ENCODE measurements around the gene KDM5B. TPM values are rescaled to one million over a fixed set of nuclear protein-coding genes. Genes with fewer than 3 reads are reported as not detected.

The KDM5B gene
- total and polyA plus RNA-seq, 12 donors: 11.7 to 75.1 (median 41.4) TPM

- Histone ChIP-seq H3K4me1 (replicated peaks in 1 of 2) (peaks cover 12 to 15% of the 10 kb centered on the region in 2 donors), H3K27ac (no peak overlapping the region), H3K4me3 (no peak overlapping the region), H3K9me3 (replicated peaks in 1 of 3) (no peaks in the 10 kb centered on the region), H3K27me3 (peaks cover 30% of the 10 kb centered on the region), H3K36me3 (replicated peaks in 1 of 2) (no peaks in the 10 kb centered on the region)
- TF ChIP-seq, protein P1, sequence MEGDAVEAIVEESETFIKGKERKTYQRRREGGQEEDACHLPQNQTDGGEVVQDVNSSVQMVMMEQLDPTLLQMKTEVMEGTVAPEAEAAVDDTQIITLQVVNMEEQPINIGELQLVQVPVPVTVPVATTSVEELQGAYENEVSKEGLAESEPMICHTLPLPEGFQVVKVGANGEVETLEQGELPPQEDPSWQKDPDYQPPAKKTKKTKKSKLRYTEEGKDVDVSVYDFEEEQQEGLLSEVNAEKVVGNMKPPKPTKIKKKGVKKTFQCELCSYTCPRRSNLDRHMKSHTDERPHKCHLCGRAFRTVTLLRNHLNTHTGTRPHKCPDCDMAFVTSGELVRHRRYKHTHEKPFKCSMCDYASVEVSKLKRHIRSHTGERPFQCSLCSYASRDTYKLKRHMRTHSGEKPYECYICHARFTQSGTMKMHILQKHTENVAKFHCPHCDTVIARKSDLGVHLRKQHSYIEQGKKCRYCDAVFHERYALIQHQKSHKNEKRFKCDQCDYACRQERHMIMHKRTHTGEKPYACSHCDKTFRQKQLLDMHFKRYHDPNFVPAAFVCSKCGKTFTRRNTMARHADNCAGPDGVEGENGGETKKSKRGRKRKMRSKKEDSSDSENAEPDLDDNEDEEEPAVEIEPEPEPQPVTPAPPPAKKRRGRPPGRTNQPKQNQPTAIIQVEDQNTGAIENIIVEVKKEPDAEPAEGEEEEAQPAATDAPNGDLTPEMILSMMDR (IDR thresholded peaks at IDR 0.05): no peak
- no peak for TF ChIP-seq POLR2A (IDR thresholded peaks at IDR 0.05)
- no peak for DNase-seq
- 54 to 71% (median 65%) methylated on average over 4 of the region's 4 CpGs for WGBS, 4 donors
- intact Hi-C loops (cut with DNase I): loop anchor here in 1 of 2 donors (10.0 kb wide), 3 partner anchors 258 to 528 kb away; no protein-coding TSS in a partner anchor
These were observed 95.1 kb downstream of the KDM5B start for GRCh38 chr1:202713110-202713509.

DNA sequence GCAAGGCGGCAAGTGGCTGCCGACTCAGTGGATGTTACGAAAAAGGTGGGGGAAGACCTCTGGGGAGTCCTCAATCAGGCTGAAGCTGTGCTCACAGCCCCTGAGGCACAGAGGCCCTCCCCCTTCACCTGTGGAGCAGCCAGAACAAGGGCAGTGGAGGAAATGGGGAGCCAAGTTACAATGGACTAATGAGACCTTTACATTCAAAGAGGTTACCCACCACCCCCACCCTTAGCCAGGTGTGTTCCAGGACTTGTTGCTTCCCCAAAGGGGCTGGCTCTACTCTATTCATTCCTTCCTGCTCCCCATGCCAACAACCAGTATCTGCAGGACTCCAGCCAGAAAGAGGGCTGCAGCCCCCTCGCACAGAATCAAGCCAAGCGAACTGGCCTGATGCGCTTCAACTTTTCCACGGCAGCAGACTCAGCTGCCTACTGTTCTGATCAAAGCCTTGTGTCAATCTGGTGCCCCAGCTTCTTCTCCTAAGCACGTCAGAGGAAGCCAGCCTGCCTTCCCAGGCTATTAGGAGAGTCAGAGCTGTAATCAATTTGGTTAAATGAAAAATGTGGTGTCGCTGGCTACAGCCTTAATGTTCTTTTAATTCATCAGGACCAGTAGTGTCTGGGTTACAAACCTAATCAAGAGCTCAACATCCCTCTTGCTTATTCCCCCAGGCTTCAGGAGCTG is 96.1 kb downstream of the KDM5B start:
- H3K36me3 ChIP-seq (replicated peaks in 1 of 2): no peaks in the 10 kb centered on the region
- no peak overlapping the region for H3K4me3 ChIP-seq
- H3K27me3 ChIP-seq: peaks cover 39% of the 10 kb centered on the region
- no peaks in the 10 kb centered on the region for H3K9me3 ChIP-seq (replicated peaks in 1 of 3)
- peaks cover 12 to 15% of the 10 kb centered on the region in 2 donors for H3K4me1 ChIP-seq (replicated peaks in 1 of 2)
- intact Hi-C loops (cut with DNase I): loop anchor here in 1 of 2 donors (10.0 kb wide), 3 partner anchors 257 to 527 kb away; no protein-coding TSS in a partner anchor
- H3K27ac ChIP-seq: no peak overlapping the region
- WGBS, 4 donors: 75 to 81% (median 78%) methylated on average over 8 to 9 of the region's 9 CpGs
- DNase-seq: peak in 1 of 7 donors; percentile 78
- no peak for TF ChIP-seq POLR2A (IDR thresholded peaks at IDR 0.05)
- TF ChIP-seq, protein P1 (IDR thresholded peaks at IDR 0.05): no peak

DNA sequence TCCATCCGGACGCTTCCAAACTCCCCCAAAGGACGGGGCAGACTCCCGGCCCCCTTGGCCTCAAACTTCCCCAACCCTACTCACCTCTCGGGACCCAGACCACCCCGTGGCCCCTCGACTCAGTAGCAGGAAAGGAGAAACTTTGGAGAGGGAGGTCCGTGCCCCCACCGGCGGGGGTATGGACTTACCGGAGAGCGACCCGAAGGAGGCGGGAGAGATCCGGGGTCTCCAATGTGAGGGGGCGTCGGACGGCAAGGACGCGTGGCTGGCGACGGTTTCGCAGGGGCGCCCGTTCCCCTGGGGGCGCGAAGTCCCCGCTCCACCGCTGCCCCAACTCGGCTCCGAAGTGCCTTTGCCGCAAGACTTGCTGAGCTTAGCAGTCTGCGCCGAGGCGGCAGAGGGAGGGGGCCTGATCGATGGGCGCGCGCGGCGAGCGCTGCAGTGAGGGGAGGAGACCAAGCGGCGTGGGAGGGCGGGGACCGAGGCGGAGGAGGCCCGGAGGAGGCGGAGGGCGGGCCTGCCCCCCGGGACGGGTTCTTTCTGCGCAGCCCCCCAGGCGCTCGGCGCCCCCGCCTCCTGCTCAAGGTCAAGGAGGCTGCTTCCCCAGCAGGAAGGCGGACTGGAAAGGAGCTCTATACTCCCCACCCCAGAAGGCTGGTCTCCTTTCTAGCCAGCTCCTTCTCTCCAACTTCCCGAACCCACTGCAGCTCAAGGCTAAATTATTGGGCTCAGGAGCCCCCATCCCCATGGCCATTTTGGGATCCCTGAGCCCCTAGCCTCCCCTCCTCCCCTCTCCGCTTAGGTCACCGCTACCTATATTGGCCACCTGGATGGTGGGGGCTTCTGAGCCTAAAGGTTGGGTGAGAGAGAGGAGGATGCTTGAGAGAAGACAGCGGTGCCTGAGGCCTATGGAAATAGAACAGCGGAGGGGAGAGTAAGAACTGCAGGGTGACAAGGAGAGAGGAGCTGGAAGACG is 97.9 kb downstream of the KDM5B start, which contains the start of gene SYT2:
Gene SYT2 (minus strand): TSS at position 385 of the 976 bp plus-strand sequence. CDS start 104,682 bp downstream, outside the sequence.
- Histone ChIP-seq H3K27ac (no peak within 1 kb of the TSS), H3K9me3 (replicated peaks in 1 of 3) (no peaks in the 10 kb centered on the region), H3K4me1 (replicated peaks in 1 of 2) (peaks cover 12 to 15% of the 10 kb centered on the region in 2 donors), H3K27me3 (peaks cover 50% of the 10 kb centered on the region), H3K4me3 (peak within 1 kb of the TSS in 1 of 4 donors; percentile 41), H3K36me3 (replicated peaks in 1 of 2) (no peaks in the 10 kb centered on the region)
- intact Hi-C loops (cut with DNase I): loop anchor here in 1 of 2 donors (10.0 kb wide), 3 partner anchors 256 to 526 kb away; no protein-coding TSS in a partner anchor
- 6 to 37% (median 8%) methylated on average over 10 to 64 of the region's 64 CpGs for WGBS, 4 donors
- TF ChIP-seq POLR2A (IDR thresholded peaks at IDR 0.05): no peak
- peak; percentile 22 to 69 (median 33) for DNase-seq

DNA sequence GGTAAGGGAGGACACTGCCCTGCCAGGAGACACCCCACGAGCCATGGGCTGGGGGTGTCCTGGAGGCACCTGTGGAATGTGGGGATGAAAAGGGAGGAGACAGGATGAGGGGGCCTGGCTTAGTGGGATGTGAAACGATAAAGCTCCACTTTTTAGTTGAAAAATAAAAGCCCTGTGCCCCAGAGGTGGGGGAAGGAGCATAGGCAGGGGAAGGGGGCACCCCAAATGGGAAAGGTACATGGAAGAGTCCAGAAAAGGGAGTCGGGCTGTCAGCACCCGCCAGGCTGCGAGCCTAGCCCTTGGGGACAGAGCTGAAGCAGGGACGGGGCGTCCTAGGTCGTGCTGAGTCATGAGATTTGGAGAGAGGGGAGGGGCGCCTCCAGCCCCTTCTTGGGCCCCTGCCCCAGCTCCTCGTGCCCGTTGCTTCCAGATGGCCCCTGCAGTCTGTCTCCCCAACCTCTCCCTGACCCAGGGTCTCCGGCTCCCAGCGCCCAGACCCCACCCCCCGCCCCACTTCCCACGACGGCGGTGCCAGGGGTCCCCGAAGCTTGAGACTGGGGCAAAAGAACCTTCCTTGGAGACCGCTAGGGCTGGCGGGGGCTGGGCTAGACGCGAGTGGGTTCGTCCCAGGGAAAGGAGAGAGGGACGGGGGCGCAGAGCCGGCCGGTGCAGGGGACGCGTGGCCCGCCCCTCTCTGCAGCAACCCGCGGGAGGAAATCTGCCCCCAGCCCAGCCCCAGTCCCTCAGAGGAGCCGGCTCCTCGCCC is 98.8 kb downstream of the KDM5B start:
- peaks cover 51% of the 10 kb centered on the region for H3K27me3 ChIP-seq

More for the DNA sequence above, 98.8 kb downstream of the KDM5B start:
- Histone ChIP-seq H3K36me3 (replicated peaks in 1 of 2) (no peaks in the 10 kb centered on the region), H3K4me1 (replicated peaks in 1 of 2) (peaks cover 12 to 15% of the 10 kb centered on the region in 2 donors), H3K27ac (no peak overlapping the region), H3K4me3 (peak overlapping the region in 1 of 4 donors; percentile 41), H3K9me3 (replicated peaks in 1 of 3) (no peaks in the 10 kb centered on the region)
- WGBS, 4 donors: 3 to 7% (median 4%) methylated on average over 6 to 34 of the region's 34 CpGs
- no peak for DNase-seq
- TF ChIP-seq POLR2A (IDR thresholded peaks at IDR 0.05): no peak
- TF ChIP-seq, protein P1 (IDR thresholded peaks at IDR 0.05): no peak
- intact Hi-C loops (cut with DNase I): loop anchor here in 1 of 2 donors (10.0 kb wide), 3 partner anchors 255 to 525 kb away; no protein-coding TSS in a partner anchor
